GM11168 (cell line): ENCODE results near the gene CACTIN.
"Not testable (repeated sequence)": the region's sequence is repeated elsewhere in the genome, so short reads cannot be mapped to it uniquely, and the experiment has no call there.

Experiments
- in situ Hi-C: fragments of 300-500 bp; cut with MboI; formaldehyde crosslinking; loops from one replicate; pipeline ENCODE4 v1.12.0; 2022; ENCODE audit warnings: low sequenced_read_pairs; ENCODE audit not compliant: unreplicated experiment

The CACTIN gene

DNA sequence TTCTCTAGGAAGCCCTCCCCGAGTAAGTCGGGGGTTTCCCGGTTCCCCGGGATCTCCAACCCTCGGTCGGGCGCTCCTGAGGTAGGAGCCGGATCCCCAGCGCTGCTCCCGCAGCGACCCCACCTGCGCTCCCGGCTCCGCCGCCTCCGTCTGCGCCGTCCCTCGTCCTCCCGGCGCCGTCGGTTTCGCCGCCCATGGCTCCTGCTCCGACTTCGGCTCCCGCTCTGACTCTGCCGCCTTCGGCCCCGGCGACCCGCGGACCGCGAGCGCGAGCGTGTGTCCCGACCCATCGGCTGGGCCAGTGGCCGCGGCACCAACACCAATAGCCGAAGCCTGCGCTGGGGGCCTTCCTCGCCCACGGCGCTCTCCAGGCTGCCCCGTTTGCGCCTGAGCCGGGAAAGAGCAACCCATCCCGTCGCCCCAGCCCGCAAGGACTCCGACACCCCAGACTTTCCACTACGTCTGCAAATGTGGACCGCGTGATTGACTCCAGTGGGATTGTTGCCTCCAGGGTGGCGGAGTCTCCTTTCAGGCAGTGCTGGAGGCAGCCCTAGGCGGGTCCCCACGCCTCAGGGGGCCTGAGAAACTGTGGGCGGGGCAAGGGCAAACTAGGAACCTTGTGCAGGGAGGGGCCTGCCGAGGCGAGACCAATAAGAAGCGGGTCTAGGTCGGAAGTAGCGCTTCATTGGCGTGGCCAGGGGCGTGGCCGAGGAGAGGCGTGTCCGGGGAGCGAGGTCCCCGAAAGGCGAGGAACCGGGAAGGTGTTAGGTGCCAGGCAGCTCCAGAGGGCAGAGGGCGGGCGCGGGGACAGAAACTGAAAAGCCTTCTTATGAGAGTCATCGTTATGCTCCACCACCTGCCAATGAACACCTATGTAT lies at the start of gene CACTIN:
CACTIN (minus strand) TSS at position 318 of the 878 bp plus-strand sequence; CDS start at position 290, 28 bp downstream.
- in situ Hi-C loops: no loop called here

DNA sequence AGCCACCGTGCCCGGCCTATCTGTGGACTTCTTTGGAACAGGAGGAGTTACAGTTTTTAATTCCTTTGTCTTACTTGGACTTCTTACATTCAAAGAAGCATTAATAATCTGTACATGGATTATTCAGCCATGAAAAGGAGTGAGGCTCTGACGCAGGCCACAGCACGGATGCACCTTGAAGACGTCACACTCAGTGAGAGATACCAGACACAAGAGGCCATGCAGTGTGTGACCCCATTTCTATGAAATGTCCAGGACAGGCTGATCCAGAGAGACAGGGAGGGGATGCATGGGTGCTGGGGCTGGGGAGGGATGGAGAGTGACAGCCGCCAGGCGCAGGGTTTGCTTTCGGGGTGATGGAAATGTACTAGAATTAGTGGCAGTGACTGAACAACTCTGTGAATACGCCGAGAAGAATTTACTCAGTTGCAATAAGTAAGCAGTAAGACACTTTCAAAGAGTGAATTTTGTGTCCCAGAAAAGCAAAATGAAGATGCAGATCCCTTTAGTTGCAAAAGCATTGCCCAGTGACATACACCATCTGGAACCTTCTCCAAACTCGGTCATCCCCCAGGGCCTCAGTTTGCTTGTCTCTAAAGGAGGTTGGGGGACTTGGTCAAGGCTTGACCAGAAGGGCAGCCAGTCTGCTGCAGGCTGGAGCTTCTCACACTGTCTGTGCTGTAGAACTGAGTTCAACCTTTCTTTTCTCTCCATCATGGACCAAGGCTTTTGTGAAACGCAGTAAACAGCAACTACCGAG lies 48.4 kb upstream of the CACTIN start:
- in situ Hi-C loops: no loop called here

DNA sequence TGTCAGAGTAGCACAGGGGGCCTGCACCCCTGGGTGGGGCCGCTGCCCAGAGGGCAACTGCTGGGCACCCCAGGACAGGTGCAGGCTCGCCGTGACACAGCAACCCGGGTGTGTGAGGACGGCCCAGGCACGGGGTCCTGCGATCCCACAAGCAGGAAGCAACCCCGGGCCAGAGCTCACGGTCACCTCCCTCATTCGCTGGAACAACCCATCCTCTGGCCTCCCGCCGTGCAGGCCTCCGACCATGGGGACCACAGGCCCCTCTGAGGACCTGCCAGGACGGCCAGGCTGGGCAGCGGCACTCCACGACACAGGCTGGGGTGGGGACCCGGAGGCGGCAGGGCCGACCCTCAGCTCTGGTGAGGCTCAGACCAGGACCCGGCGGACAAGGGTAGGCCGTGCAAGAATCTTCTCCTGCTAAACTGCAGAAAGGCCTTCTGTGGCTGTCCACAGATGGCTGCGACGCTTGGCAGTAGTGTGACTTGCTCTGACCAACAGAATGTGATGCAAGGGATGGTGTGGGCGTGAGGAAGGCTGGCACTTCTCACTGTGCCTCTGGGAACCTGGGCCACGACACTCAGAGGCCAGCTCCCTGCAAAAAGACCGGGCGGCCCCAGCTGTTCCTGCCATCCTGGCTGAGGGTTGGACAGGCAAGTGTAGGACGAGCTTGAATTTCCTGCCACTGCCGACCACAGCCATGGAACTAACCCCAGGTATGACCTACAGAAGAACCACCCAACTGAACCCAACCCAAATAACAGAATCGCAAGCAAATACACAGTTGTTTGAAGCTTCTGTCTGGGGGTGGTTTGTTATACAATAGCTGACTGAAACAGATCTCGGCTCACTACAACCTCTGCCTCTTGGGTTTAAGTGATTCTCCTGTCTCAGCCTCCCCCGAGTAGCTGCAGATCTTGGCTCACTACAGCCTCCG lies 47.2 kb upstream of the CACTIN start:
- in situ Hi-C loops: no loop called here

DNA sequence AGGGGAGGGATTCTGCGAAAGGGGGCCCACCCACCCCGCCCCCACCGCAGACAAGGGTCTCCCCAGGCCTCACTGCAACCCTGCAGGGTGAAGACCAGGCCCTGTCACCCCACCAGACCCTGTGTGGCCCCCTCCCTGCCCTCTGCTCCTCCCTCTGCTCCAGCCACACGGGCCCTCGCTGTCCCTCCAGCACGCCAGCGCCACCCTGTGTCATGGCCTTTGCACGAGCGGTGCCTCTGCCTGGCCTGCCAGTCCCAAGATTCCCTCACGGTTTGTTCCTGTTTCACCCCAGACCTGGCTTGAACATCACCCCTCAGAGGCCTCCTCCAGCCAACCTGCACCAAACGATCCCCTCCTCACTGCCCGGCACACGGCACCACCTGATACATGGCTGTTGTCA lies 46.4 kb upstream of the CACTIN start:
- in situ Hi-C loops: no loop called here

DNA sequence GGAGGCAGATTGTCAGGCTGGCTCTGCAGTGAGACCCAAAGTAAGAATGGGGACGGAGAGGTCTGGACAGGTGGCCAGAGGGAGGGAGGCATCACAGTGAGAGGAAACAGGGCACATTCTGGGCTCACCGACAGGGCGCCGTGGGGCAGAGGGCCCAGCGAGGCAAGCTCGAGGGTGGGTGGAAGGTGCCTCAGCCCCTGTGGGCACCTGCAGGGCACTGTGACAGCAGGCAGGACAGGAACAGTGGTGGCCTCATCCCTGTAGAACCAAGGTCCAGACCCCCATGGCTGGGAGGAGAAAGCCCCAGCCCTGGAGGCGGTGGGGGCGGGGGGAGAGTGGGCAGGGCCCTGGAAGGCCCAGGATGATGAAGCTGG lies 46.0 kb upstream of the CACTIN start:
- in situ Hi-C loops: no loop called here

DNA sequence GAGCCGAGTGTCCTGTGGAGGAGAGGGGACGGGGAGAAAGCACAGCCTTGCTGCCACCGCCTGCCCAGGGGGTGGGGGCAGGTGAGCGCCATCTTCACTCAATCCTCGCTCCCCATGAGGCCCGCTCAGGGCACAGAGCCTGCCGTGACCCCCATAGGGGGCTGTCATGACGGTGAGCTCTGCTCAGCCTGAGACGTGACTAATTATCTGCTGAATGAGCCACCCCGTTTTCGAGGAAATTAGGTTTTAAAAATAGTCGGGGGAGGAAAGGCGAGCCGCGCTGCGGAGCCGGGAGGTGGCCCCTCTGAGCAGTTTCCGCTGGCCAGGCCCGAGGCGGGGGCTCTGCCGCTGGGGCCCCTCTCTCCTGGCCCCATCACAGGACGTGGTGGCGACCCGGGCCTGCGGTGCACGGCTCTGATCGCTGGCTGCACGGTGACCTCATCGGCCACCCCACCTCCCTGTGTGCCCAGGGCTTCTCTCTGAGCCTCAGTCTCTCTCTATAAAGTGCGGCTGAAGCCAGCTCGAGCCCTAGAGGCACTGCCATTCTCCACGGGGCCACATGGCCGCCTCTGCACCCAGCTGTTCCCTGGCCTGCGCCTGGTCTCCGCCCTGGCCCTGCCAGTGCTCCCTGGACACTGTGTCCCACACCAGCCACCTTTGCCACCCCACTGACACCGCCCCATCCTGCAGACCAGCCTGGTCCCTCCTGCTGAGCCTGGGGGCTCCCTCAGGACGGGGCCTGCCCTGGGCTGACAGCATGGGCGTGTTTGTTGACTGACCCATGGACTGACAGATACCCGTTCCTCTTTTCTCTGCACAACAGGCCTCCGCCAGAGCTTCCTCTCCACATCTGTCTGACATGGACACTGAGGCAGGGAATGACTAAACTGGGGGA lies 45.3 kb upstream of the CACTIN start:
- in situ Hi-C loops: no loop called here

DNA sequence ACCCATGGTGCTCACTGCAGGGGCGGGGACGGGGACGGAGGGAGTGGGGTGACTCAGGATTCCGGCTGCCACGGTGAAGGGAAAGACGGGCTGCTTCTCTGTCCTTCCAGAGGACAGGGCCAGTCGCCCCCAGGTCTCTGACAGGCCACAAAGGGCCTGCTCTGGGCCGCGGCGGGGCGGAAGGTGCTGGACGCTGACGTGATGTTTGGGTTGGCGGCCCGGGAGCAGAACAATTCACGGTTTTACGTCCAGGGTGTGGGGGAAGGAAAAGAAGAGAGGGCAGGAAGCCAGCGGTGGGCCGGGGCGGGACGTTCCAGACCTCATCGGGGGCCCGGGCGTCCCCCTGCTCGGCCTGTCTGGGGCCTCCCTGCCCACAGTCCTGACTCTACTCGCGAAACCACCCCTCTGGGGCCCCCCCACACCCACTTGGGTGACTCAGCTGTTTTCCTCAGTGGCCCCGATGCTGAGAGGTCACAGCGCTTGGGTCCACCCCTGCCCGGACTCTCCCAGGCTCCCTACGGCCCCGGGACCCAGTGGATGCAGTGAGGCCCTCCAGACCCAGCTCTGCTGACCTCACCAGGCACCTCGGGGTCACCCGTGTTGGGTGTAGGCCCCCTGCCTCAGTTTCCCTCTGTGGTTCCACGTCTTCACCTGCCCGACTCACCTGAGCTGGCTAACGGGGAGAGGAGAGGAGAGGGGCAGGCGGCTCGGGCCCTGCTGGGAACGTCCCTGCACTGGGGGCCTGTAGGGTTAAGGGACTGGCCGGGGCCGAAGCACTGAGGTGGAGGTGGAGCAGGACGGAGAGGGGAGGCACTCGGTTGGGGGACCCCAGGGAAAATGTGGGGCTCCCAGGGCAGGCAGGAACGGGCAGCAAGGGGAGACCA lies 44.4 kb upstream of the CACTIN start:
- in situ Hi-C loops: no loop called here

DNA sequence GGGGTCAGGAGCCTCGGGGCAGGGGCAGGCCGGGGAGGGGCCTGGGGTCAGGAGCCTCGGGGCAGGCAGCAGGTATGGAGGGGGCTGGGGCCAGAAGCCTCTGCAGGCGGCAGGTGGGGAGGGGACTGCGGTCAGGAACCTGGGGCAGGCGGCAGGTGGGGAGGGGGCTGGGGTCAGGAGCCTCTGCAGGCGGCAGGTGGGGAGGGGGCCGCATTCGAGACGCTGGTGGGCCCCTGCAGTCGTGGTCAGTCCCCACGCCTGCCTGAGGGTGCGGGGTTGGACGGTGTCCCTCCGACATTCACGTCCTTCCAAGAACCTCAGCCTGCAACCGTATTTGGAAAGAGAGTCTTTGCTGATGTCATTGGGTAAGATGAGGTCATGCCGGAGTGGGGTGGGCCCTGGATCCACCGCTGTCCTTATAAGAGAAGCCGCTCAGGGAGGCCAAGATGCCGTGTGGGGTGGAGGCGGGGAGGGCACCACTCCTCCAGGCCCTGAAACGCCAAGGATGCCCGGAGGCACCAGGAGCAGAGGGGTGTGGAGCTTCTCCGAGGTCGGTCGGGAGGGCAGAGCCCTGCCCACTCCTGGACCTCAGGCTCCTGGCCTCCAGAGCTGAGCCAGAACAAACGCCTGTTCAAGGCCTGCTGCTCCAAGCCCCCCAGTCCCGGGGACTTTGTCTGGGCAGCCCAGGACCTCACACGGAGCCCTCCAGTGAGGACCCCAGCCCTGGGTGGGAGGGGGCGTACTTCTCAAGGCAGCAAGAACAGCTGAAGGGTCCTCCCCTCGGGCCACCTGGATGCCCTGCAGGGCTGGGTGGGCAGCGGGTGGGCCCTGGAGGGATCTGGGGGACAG lies 43.6 kb upstream of the CACTIN start:
- in situ Hi-C loops: no loop called here

DNA sequence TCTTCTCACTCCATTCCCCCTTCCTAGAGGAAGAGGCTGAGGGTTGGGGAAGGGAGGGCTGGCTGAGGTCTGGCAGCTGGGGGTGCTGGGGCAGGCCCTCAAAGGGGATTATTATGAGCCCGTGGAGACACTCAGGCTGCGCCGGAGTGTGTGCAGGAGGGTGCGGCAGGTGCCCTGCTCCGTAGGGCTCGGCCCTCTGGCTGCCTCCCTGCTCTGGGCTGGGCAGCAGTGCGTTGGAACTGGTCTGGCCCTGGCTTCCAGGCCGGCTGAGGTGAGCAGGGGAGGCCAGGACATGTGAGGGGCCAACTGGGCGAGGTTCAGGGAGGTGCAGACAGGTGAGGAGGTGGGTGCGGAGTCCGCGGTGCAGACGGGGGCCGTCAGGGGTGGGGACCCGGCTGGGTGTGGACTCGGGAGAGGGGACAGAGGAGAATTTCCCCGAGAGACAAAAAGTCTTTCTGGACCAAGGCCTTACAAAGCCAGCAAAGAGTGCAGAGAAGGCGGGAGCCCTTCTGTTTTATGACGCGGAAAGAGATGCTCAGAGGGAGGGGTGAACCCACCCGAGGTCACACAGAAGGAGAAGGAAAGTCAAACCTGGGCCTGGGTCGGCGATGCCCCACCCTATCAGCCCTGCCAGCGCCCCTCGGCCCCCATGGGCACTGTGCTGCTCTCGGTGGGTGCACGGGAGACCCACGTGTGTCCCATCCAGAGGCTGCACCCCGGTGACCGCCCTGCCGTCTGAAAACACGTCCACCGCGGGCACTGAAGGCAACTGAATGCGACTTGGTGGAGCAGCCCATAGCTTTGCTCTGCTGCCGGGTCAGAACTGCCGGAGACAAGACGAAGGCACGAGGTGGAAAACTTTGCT lies 42.7 kb upstream of the CACTIN start:
- in situ Hi-C loops: no loop called here

DNA sequence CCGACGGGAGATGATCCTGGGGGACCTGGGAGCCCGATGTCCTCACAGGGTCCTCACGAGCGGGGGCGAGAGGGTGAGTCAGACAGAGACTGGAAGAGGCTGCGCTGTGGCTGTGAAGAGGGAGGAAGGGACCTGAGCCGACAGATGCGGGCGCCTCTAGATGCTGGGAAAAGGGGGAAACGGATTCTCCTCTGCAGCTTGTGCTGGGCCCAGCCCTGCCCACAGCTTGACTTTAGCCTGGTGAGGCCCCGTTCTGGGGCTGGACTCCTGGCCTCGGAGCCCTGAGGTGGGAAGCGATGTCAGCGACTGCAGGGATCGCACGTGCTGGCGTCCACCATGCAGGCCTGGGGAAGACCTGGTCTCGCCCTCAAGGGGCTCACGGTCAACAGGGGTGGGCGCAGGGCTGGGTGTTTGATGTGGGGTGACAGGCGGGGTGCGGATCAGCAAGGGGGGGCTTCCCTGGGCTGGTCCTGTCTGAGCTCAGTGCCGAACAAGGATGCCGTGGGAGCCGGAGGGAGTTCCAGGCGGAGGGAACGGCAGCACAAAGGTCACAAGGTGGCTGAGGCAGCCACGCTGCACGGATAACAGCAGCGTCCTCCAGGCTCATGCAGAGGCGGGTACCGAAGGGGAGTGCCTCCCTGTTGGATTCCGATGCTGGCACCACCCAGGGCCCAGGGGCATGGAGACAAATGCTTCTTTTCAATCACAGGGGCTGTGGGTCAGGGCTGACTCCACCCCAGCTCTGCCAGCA lies 41.9 kb upstream of the CACTIN start:
- in situ Hi-C loops: no loop called here

DNA sequence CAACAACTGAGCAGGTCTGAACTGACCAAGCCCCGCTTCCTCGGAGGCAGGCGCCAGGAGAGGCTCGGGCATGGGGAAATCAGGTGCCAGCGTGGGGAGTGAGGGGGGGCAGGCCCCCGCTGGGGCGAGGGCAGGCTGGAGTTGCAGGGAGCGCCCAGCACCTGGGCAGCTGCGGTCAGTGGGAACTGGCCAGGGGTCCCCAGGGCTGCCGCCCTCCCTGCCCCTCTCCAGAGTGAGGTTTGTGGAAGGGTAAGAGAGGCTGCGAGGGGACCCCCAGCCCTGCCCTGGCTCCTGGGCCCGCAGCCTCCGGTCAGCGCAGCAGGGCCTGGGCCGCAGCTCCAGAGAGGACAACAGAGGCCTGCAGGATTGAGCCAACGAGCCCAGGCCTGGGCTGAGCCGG lies 41.2 kb upstream of the CACTIN start:
- in situ Hi-C loops: no loop called here

DNA sequence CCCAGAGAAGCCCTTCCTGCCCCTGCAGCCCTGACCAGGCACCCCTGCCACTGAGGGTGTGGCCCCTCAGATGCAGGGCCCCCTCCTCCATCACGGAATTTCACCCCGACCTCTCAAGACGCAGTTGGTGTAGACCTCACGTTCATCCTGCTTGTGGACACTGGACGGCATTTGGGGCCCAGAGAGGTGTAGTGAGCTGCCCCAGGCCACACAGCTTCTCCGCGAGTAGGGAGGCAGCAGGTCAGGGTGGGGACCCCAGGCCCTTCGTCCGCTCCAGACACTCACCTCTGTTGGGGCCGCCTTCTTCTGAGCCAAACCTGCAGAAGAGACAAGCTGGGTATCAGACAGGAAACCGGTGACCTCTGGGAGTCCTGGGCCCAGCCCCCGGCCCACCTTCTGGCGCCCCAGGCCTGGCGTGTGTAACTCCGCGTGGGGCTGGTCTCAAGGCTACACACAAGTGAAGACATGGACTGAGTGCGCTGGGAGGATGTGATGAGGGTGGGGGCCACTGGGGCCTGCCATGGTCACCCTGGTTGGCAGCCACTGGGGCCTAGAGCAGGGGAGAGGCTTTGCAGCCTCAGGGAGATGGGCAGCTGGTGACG lies 40.5 kb upstream of the CACTIN start:
- in situ Hi-C loops: no loop called here

DNA sequence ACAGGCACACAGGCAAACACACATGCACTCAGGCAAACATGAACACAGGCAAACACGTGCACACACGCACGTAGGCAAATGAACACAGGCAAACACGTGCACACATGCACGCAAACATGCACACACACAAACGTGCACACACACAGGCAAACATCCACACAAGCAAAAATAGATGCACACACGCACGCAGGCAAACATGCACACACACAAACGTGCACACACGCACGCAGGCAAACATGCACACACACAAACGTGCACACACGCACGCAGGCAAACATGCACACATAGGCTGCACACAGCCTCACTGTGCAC lies 39.9 kb upstream of the CACTIN start:
- in situ Hi-C loops: not testable (repeated sequence)

DNA sequence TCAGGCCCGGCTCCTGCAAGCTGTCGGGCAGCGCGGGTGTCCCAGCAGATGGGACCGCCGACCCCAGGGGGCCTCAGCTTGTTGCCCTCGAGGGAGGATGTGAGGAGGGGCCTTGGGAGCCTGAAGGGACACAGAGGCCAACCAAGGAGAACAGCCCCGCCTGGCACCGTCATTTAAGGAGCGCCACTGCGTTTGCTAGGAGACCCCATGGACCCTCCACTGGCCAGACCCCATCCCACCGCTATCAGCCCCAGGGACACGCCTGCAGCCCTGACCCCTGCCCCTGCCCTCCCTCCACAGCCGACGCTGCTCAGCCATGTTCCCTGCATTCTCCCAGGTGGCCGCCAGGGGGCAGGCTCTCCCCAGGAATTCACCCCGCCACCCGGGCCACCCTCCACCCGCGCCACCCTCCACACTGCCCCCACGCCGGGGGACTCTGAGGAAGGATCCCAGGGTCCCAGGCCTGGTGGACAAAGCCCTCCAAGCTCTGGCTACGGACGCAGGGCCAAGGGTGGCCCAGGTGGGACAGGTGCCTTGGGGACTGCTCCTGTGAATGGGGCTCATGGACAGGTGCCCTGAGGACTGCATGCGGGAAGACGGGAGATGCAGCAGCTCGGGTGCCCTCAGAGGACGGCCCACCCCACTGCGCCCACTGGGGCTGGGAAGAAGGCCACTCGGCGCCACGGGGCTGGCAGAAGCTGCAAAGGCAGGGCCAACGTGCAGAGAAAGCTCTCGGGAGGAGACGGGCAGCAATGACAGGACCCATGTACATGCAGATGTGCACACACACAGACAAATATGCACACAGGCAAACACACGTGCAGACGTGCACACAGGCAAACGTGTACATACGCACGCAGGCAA lies 39.3 kb upstream of the CACTIN start:
- in situ Hi-C loops: no loop called here
